ENCODE results near the gene ADCYAP1R1.

Gene ADCYAP1R1

DNA sequence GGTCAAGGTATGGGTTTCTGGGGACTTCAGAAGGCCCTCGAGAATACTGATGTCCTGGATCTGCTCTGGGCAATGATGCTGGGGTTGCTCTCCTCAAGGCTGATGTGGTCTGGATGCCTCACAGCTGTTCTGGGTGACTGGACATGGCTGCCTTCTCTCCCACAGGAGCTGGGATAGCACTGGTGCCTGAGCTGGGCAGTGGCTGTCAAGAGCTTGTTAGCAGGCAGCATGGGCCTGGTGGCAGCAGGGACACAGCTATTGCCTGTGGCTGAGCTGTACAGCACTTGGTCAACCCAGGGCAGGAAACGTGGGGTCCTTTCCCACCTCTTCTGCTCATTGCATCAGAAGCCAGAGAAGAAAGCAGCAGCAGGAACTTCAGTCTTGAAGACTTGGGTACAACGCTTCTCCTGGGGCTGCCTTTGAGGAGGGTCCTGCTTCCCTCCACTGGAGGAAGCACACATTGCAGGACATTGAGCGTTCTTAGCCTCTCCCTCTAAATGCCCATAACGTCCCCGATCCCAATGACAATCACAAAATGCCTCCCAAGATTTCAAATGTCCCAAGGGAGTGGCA, 13.0 kb downstream of the ADCYAP1R1 start:
- TF ChIP-seq, protein P1, sequence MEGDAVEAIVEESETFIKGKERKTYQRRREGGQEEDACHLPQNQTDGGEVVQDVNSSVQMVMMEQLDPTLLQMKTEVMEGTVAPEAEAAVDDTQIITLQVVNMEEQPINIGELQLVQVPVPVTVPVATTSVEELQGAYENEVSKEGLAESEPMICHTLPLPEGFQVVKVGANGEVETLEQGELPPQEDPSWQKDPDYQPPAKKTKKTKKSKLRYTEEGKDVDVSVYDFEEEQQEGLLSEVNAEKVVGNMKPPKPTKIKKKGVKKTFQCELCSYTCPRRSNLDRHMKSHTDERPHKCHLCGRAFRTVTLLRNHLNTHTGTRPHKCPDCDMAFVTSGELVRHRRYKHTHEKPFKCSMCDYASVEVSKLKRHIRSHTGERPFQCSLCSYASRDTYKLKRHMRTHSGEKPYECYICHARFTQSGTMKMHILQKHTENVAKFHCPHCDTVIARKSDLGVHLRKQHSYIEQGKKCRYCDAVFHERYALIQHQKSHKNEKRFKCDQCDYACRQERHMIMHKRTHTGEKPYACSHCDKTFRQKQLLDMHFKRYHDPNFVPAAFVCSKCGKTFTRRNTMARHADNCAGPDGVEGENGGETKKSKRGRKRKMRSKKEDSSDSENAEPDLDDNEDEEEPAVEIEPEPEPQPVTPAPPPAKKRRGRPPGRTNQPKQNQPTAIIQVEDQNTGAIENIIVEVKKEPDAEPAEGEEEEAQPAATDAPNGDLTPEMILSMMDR (IDR thresholded peaks at IDR 0.05; ENCODE audit: low read depth, low read length) = no peak
- H3K4me3 ChIP-seq (replicated peaks in 1 of 2; ENCODE audit: low read depth in 2 of 2, low read length in 2 of 2) = no peak overlapping the region
- DNase-seq (ENCODE audit: low read depth in 2 of 2) = no peak

DNA sequence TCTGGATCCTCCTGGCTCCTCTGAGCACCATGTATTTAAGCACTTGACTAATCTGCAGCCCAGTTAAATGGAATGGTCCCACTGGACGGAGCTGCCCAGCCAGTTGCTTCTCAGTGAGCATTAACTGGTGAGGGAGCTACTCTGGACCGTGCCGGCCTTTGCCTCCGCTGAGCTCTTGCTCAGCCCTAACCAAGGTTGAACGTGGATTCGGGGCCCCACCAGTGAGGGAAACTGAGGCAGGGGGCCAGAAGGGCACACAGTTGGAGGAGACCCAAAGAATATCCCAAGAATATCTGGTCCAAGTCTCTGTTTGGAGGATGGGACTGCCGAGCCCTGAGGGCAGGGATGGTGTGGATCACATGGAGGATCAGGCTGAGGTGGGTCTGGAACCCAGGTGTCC, 13.7 kb downstream of the ADCYAP1R1 start:
- no peak overlapping the region for H3K4me3 ChIP-seq (replicated peaks in 1 of 2; ENCODE audit: low read depth in 2 of 2, low read length in 2 of 2)
- DNase-seq (ENCODE audit: low read depth in 2 of 2) = no peak
- TF ChIP-seq, protein P1 (IDR thresholded peaks at IDR 0.05; ENCODE audit: low read depth, low read length) = no peak

DNA sequence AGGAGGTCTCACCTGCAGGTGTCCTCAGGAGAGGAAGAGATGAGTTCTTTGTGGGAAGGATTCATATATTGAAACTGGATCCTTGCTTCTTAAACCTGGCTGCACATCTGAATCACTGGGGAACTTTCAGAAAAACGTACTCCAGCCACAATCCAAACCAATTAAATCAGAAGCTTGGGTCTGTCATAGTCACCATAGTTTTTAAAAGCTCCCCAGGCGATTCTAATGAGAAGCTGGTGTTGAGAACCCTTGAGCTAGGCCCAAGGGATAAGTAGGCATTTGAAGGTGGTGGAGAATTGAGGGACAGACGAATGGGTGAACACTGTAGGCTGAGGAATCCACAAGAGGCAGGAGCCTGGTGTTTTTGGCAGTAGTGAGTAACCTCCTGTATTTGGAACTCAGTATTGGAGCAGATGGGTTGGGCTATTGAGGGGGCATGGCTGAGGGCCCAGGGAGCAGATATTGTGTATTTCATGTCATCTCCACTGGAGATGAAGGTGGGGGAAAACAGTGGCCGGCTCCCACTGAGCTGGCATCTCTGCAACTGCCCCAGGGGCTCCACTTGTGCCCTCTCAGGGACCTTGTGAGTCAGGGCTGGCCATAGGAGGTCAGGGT, 14.5 kb downstream of the ADCYAP1R1 start:
- TF ChIP-seq, protein P1 (IDR thresholded peaks at IDR 0.05; ENCODE audit: low read depth, low read length) = no peak
- no peak overlapping the region for H3K4me3 ChIP-seq (replicated peaks in 1 of 2; ENCODE audit: low read depth in 2 of 2, low read length in 2 of 2)
- no peak for DNase-seq (ENCODE audit: low read depth in 2 of 2)

DNA sequence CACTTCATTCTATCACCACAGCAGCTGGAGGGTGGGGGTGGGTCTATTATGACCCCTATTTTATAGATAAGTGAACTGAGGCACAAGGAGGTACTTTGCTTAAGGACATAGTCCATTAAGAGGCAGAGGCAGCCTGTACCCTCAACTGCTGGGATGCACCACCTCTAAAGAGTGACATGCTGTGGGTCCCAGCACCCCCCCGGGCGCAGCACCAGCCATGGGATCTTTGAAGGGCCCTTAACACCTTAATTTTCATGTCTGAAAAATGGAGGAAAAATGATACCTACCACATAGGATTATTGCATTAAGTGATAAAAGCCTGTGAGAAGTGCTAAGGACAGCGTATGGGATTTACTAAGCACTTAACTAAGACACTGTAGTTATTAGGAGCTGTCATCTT, 15.4 kb downstream of the ADCYAP1R1 start:
- TF ChIP-seq, protein P1 (IDR thresholded peaks at IDR 0.05; ENCODE audit: low read depth, low read length) = no peak
- no peak for DNase-seq (ENCODE audit: low read depth in 2 of 2)
- no peak overlapping the region for H3K4me3 ChIP-seq (replicated peaks in 1 of 2; ENCODE audit: low read depth in 2 of 2, low read length in 2 of 2)

DNA sequence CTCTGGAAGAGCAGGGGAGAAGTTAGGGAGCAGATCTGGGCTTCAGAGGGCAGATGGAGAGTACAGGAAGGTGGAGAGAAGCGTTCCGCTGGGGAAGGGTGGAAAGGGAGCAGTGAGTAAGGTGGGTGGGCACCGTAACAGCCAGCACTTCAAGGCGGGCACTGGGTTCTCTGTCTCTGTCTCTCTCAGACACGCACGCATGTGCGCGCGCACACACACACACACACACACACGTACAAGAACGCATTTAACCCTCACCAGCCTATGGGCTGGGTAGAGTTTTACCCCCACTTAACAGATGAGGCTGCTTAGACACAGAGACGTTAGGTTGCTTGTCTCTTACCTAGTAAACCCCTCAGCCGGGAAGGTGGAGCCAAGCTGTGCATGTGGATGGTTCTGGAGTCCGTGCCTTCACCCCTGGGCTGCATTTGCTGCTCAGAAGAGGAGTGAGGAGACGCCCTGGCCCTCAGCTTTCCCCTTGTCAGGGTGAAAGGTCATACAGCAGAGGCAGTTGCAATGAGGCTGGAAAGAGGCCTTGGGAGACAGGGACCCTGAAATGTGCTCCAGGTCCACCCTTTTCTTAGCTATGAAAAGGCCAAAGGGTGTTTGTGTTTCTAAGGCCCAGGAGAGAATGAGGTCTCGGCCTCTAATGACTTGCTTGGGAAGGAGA, 16.0 kb downstream of the ADCYAP1R1 start:
- TF ChIP-seq, protein P1 (IDR thresholded peaks at IDR 0.05; ENCODE audit: low read depth, low read length) = no peak

DNA sequence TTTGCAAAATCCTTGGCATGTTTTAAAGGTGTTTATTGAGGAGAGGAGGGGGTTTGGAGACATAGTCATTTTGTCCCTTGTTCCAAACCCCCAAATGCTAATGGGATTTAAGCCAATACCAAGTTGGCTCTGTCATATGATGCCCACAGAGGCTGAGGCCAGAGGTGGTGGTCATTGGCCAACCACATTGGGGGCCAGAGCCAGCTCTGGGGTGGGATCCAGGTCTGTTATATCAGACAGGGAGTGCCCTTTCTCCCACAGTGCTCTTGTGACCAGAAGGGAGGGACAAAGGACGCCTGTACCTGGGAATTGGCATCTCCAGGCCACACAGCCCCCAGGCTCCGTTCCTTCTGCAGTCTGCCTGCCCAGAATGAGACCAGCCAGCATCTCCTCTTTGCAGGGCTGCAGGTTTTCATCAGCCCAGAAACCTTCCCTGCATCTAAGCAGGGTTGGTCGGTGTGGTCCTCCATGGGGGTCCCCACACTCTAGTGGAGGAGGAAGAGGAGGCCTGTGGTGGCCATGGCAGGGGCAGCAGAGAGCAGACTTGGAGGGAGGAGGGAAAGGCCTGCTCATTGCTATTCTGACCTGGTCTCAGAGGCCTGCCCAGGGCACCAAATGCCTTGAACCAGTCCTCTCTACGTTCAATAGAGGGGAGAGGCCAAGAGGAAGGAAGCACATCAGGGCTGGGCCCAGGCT, 17.9 kb downstream of the ADCYAP1R1 start:
- no peak for DNase-seq (ENCODE audit: low read depth in 2 of 2)
- TF ChIP-seq, protein P1 (IDR thresholded peaks at IDR 0.05; ENCODE audit: low read depth, low read length) = no peak

More for the DNA sequence above, 16.0 kb downstream of the ADCYAP1R1 start:
- H3K4me3 ChIP-seq (replicated peaks in 1 of 2; ENCODE audit: low read depth in 2 of 2, low read length in 2 of 2) = no peak overlapping the region
- no peak for DNase-seq (ENCODE audit: low read depth in 2 of 2)

More for the DNA sequence above, 17.9 kb downstream of the ADCYAP1R1 start:
- no peak overlapping the region for H3K4me3 ChIP-seq (replicated peaks in 1 of 2; ENCODE audit: low read depth in 2 of 2, low read length in 2 of 2)

All from cardiac fibroblast (primary cell).